H7 (cell line): ENCODE data around the gene TXNDC5. TPM values are rescaled to one million over a fixed set of nuclear protein-coding genes. Genes with fewer than 3 reads are reported as not detected.
A peak's percentile ranks its signal among the peaks of the same experiment; 100 is the strongest.

Experiments
- DNase-seq: peaks from one replicate; pipeline ENCODE4 v3.0.0; 2012
- H3K27me3 ChIP-seq: 2 replicates; pipeline ENCODE4 v1.6.0; 2011; ENCODE audit warnings: mild to moderate bottlenecking, low read length; ENCODE audit not compliant: control insufficient read depth, insufficient read depth
- H3K36me3 ChIP-seq: replicated peaks from 2 replicates; pipeline ENCODE4 v1.5.1; 2011; ENCODE audit warnings: low read length; ENCODE audit not compliant: control insufficient read depth, insufficient read depth
- H3K4me3 ChIP-seq: 2 replicates; pipeline ENCODE4 v1.5.1; 2011; ENCODE audit warnings: low read depth, mild to moderate bottlenecking, control low read depth, low read length, moderate library complexity; ENCODE audit not compliant: insufficient read depth
- total RNA-seq: library from RNA; depleted of rRNA; stranded (reverse); fragments of >200 nt; shearing (Covaris generic); gene quantifications from 2 replicates; pipeline ENCODE4 v1.2.3, GENCODE V29; 2014; rRNA removed

TXNDC5 gene
- 179 and 194 TPM in 2 replicates for total RNA-seq

- Histone ChIP-seq H3K36me3 (no peaks in the 10 kb centered on the region), H3K4me3 (peak within 1 kb of the TSS; percentile 86), H3K27me3 (peaks cover 14% of the 10 kb centered on the region)
- DNase-seq, result peak; percentile 96
Measured at GRCh38 chr6:7910654-7911344, at the start of gene TXNDC5. TSS of gene TXNDC5 (minus strand) at chr6:7910788. CDS start at chr6:7910776, 12 bp downstream.

DNA sequence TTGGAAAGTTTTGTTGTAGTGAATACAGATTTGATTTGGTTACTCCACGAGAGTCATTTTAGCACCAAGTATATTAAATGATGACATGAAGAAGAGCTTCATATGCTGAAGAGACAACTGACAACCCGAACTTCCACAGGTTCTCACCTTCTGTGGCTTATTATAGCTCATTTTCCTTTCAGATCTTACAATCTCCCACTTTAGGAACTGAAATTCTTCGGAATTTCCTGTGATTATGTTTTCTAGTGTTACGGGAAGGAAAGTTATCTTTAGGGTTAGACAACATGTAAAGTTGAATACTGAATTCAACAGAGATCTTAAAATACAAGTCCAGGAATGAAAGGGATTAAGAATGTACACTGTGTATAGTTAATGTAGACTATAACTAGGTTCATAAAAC lies 49.6 kb upstream of the TXNDC5 start:
- no peaks in the 10 kb centered on the region for H3K27me3 ChIP-seq
- DNase-seq, result no peak
- H3K4me3 ChIP-seq, result no peak overlapping the region
- no peaks in the 10 kb centered on the region for H3K36me3 ChIP-seq

DNA sequence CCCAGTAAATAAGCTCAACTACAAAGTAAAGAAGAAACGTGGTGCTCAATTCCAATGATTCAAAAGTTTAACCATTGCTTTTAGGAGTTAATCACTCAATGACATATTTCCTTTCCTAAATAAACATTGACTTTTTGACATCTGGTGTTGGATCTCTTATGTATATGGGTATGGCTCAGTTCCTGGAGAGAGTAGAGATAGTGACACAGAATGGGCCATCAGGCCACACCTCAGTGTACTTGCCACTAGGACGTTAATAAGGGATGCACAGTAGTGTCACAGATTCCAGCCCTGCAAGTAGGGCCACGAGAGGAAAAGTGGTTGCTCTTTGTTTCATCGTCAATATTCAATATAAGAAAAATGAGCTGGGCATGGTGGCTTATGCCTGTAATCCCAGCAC lies 48.9 kb upstream of the TXNDC5 start:
- DNase-seq, result no peak
- no peaks in the 10 kb centered on the region for H3K36me3 ChIP-seq
- no peak overlapping the region for H3K4me3 ChIP-seq
- no peaks in the 10 kb centered on the region for H3K27me3 ChIP-seq

DNA sequence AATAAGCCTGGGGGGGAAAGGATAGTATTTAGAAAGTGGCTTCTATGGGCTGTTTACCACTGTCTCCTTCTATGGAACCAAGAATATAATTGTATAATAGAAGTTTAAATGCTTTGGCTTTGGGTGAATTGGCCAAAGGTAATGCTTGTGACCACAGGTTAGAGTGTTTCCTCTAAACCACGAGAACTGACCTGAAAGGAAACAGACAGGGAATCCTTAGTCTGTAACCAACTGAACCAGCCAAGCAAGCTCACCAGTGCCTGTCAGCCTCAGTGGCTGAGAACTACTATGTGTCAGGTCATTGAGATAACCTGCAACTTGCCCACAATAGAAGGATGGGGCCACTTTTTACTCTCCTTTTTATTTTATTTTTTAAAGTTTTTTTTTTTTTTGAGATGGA lies 47.9 kb upstream of the TXNDC5 start:
- no peak overlapping the region for H3K4me3 ChIP-seq
- H3K27me3 ChIP-seq, result no peaks in the 10 kb centered on the region
- H3K36me3 ChIP-seq, result no peaks in the 10 kb centered on the region
- no peak for DNase-seq

DNA sequence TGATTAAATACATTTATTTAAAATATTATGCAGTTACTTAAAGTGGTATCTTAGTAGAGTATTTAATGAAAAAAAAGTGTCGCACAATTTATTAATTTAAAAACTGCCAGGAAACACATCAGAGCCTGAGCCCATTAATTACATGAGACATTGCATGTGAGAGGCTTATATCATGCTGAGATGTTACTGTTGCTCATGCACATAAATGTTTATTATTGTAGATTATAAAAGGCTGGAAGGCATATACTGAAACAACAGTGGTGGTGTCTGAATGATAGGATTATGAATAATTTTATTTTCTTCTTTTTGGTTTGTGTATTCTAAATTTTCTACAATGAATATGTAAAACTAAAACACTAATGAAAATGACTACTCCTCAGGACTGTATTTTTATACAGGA lies 45.7 kb upstream of the TXNDC5 start:
- DNase-seq, result no peak
- Histone ChIP-seq H3K36me3 (no peaks in the 10 kb centered on the region), H3K27me3 (no peaks in the 10 kb centered on the region), H3K4me3 (no peak overlapping the region)

DNA sequence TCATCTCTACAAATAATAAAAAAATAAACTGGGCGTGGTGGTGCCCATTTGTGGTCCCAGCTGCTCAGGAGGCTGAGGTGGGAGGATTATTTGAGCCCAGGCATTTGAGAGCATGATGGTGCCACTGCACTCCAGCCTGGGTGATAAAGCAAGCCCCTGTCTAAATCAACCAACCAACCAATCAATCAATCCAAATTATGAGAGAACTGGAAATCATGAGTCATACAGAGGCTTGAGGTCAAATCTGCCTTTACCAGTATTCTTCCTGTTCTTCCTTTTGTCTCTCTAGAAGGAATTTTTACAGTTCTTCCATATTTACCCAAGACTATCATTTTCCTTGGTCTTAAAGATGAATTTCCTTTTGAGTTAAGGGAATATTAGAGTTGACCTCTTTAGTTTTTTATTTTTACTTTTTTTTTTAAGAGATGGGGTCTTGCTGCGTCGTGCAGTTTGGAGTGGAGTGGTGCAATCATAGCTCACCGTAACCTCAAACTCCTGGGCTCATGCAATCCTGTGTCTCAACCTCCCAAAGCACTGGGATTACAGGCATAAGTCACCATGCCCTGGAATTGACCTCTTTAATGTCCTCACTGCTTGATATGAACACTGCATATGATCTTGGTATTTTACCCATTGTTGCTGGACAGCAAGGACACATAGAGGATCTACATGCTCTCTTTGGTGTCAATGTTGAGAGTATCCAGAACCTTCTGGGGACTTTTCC lies 44.1 kb upstream of the TXNDC5 start:
- H3K36me3 ChIP-seq, result no peaks in the 10 kb centered on the region
- no peak overlapping the region for H3K4me3 ChIP-seq

GRCh38 chr6:7953753-7954152 lies 43.2 kb upstream of the TXNDC5 start:
- Histone ChIP-seq H3K36me3 (no peaks in the 10 kb centered on the region), H3K27me3 (no peaks in the 10 kb centered on the region), H3K4me3 (no peak overlapping the region)
- DNase-seq, result no peak

More for the DNA sequence above, 44.1 kb upstream of the TXNDC5 start:
- H3K27me3 ChIP-seq, result no peaks in the 10 kb centered on the region
- no peak for DNase-seq

GRCh38 chr6:7939864-7940228 lies 29.3 kb upstream of the TXNDC5 start:
- Histone ChIP-seq H3K36me3 (no peaks in the 10 kb centered on the region), H3K4me3 (no peak overlapping the region), H3K27me3 (no peaks in the 10 kb centered on the region)
- DNase-seq, result no peak

GRCh38 chr6:7939184-7939863 lies 28.7 kb upstream of the TXNDC5 start:
- no peaks in the 10 kb centered on the region for H3K36me3 ChIP-seq
- H3K4me3 ChIP-seq, result no peak overlapping the region
- DNase-seq, result no peak
- no peaks in the 10 kb centered on the region for H3K27me3 ChIP-seq

DNA sequence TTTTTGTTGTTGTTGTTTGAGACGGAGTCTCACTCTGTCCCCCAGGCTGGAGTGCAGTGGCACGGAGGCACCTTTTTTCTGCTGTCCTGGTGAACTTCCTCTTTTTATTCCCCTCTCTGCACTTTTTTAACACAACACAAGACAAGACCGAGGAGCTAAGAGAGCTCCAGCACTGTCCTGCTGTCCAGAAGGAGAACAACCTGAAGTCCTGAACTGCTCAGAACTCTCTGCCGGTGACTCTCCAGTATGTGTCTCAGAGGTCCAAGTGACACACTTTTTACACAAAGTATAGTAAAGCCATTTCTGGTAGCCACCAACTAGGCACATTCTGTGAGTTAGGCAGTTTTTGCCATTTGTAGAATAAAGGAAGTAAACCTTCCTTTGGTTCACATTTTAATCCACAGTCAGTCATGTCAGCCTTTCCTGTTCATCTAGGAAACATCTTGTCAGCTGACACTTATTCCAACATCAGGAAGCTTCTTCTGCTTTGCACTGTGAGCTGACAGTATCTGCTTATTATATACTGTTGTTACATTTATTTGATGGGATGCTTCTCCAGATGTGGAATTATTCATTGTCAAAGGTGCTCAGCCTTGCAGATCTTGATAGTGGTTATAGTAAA lies 28.1 kb upstream of the TXNDC5 start:
- H3K4me3 ChIP-seq, result no peak overlapping the region
- no peaks in the 10 kb centered on the region for H3K36me3 ChIP-seq
- no peaks in the 10 kb centered on the region for H3K27me3 ChIP-seq
- DNase-seq, result no peak

DNA sequence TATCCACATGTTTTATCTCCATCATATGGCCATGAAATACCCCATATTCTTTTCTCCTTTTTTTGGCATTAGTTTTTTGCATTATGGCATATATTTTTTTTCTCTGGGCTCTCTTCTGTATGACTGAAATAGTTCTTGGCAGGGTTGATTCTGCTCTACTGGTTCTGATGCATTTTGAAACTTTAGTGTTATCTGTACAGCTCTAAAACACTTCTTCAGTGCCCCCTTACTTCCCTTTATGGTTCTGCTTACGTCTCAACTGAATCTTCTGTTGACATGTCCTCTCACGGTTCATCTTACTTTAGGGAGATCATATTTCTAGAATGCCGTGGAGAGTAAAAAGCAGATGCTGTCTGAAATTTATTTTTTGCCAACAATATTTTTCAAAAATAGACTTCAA lies 23.2 kb upstream of the TXNDC5 start:
- no peak overlapping the region for H3K4me3 ChIP-seq

DNA sequence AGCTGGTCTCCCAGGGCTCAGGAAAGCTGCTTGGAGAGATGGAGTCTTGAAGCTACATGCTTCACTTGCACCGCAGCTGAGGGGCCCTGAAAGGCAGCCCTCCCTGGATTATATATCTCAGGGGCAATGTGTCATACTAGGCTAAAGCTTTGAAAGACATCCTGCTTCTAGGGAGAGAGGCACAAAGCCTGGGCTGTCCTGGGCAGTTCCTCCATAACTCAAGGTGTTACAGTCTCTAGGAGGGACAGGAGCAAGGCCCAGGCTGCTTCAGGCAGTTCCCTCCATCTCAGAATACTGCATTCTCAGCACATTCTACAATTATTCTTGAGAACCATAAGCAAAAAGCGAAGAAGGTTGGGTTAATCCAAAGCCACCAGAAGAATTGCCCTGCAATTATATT lies 22.0 kb upstream of the TXNDC5 start:
- H3K4me3 ChIP-seq, result no peak overlapping the region
- DNase-seq, result no peak
- no peaks in the 10 kb centered on the region for H3K36me3 ChIP-seq
- H3K27me3 ChIP-seq, result no peaks in the 10 kb centered on the region

More for the DNA sequence above, 23.2 kb upstream of the TXNDC5 start:
- no peaks in the 10 kb centered on the region for H3K36me3 ChIP-seq
- no peak for DNase-seq
- H3K27me3 ChIP-seq, result no peaks in the 10 kb centered on the region

GRCh38 chr6:7924867-7925266 lies 14.3 kb upstream of the TXNDC5 start:
- H3K36me3 ChIP-seq, result no peaks in the 10 kb centered on the region
- H3K27me3 ChIP-seq, result no peaks in the 10 kb centered on the region
- no peak for DNase-seq
- H3K4me3 ChIP-seq, result no peak overlapping the region

DNA sequence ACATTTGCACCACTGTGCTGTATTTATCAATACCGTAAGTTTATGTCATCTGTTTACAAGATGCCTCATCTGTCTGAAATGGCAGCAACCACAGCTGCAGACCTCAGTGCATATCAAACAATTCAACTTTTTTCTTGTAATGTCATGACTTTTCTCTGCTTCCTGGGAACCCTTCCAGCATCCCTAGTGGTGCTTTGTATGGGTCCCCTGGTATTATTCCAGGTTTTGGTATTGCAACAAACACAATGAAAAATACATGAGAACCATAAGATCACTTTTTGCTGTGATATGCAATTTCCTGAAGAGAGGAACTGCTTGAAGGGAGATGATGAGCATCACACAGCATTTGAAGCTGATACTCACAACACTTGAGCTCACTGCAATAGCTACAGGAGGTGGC lies 12.0 kb upstream of the TXNDC5 start:
- no peak for DNase-seq
- no peaks in the 10 kb centered on the region for H3K27me3 ChIP-seq
- no peaks in the 10 kb centered on the region for H3K36me3 ChIP-seq
- H3K4me3 ChIP-seq, result no peak overlapping the region
